Nephron (organoid): Measurements from ENCODE around the gene SYNDIG1.

ENCODE experiments used
- H3K27ac Mint-ChIP-seq, 3 experiments: 2 replicates each; pipeline ENCODE4 v1.8.0; 2020; ENCODE audit warnings: mixed read lengths in 3 of 3, mild to moderate bottlenecking in 2 of 3, moderate library complexity in 1 of 3
- H3K27me3 Mint-ChIP-seq: 2 replicates; pipeline ENCODE4 v1.8.0; 2021; ENCODE audit warnings: low read depth, mild to moderate bottlenecking, moderate library complexity, mixed read lengths
- H3K36me3 Mint-ChIP-seq: 2 replicates; pipeline ENCODE4 v1.8.0; 2020; ENCODE audit warnings: low read depth, mixed read lengths
- H3K4me1 Mint-ChIP-seq: 2 replicates; pipeline ENCODE4 v1.8.0; 2020; ENCODE audit warnings: mixed read lengths
- H3K4me3 Mint-ChIP-seq, 3 experiments: 2 replicates each; pipeline ENCODE4 v1.8.0; 2020; ENCODE audit warnings: mild to moderate bottlenecking in 3 of 3, mixed read lengths in 3 of 3, moderate library complexity in 2 of 3
- H3K9me3 Mint-ChIP-seq: 2 replicates; pipeline ENCODE4 v1.8.0; 2020; ENCODE audit warnings: mixed read lengths
- TF ChIP-seq, protein P1 (sequence below), 3 experiments: fragments of 200-600 bp; sonication (generic); IDR thresholded peaks; one replicate each; pipeline ENCODE4 v1.5.0; 2021; ENCODE audit warnings: antibody characterized with exemption in 3 of 3; ENCODE audit not compliant: unreplicated experiment in 3 of 3

The SYNDIG1 gene

DNA sequence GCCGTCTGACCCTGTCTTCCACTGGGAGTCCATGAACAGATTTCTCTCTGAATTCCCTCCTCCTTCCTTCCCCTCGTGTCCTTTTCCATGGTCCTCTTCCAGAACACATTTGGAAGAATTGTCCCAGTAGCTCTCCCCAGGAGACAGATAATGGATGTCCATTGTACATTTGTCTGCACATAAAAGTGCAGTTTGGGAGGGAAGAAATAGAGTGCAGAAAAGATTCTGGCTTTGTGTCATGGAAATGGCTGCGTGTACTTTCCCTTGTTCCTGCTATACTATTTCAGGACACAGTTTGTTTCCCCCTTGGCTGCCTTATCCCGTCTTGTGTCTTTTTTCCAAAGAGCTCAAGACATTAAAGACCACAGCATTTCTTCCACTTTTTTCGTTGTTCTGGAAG, 127.6 kb downstream of the SYNDIG1 start:
- Mint-ChIP-seq H3K36me3 (peaks cover 29% of the 10 kb centered on the region), H3K9me3 (peaks cover 28% of the 10 kb centered on the region), H3K27me3 (no peaks in the 10 kb centered on the region), H3K4me1 (no peaks in the 10 kb centered on the region), H3K27ac (no peak overlapping the region), H3K4me3 (no peak overlapping the region)
- TF ChIP-seq, protein P1, sequence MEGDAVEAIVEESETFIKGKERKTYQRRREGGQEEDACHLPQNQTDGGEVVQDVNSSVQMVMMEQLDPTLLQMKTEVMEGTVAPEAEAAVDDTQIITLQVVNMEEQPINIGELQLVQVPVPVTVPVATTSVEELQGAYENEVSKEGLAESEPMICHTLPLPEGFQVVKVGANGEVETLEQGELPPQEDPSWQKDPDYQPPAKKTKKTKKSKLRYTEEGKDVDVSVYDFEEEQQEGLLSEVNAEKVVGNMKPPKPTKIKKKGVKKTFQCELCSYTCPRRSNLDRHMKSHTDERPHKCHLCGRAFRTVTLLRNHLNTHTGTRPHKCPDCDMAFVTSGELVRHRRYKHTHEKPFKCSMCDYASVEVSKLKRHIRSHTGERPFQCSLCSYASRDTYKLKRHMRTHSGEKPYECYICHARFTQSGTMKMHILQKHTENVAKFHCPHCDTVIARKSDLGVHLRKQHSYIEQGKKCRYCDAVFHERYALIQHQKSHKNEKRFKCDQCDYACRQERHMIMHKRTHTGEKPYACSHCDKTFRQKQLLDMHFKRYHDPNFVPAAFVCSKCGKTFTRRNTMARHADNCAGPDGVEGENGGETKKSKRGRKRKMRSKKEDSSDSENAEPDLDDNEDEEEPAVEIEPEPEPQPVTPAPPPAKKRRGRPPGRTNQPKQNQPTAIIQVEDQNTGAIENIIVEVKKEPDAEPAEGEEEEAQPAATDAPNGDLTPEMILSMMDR (IDR thresholded peaks at IDR 0.05; ENCODE audit: unreplicated experiment in 3 of 3): no peak

DNA sequence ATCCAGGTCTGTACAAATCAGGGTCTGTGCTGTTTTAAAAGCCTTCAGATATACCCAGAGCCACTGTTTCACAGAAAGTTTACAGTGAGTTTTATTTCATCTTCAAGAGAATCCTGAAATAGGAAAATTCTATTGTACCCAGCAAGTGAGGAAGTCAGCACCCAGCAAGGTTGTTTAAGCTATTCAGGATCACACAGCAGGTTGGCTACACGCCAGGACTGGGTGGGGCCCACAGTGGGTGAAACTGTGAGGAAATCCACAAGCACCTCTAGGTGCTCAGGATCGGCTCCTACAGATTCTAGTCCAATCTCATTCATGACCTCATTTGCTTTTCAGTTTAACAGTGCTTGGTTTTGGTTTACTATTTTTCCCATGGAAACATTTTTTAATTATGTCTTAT, 128.9 kb downstream of the SYNDIG1 start:
- Mint-ChIP-seq H3K27ac (no peak overlapping the region), H3K36me3 (peaks cover 27% of the 10 kb centered on the region), H3K27me3 (no peaks in the 10 kb centered on the region), H3K9me3 (peaks cover 32% of the 10 kb centered on the region), H3K4me1 (no peaks in the 10 kb centered on the region), H3K4me3 (no peak overlapping the region)
- TF ChIP-seq, protein P1 (IDR thresholded peaks at IDR 0.05; ENCODE audit: unreplicated experiment in 3 of 3): no peak

DNA sequence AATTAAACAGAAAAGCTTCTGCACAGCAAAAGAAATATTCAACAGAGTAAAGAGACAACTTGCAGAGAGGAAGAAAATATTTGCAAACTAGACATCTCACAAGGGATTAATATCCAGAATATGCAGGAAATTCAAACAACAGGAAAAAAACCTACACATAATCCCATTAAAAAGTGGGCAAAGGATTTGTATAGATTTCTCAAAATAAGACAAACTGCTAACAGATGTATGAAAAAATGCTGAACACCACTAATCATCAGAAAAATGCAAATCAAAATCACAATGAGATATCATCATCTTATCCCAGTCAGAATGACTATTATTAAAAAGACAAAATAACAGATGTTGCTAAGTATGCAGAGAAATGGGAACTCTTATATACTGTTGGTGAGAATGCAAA, 129.6 kb downstream of the SYNDIG1 start:
- Mint-ChIP-seq H3K4me1 (no peaks in the 10 kb centered on the region), H3K27ac (no peak overlapping the region), H3K27me3 (no peaks in the 10 kb centered on the region), H3K36me3 (peaks cover 23% of the 10 kb centered on the region), H3K9me3 (peaks cover 32% of the 10 kb centered on the region), H3K4me3 (no peak overlapping the region)
- TF ChIP-seq, protein P1 (IDR thresholded peaks at IDR 0.05; ENCODE audit: unreplicated experiment in 3 of 3): no peak

DNA sequence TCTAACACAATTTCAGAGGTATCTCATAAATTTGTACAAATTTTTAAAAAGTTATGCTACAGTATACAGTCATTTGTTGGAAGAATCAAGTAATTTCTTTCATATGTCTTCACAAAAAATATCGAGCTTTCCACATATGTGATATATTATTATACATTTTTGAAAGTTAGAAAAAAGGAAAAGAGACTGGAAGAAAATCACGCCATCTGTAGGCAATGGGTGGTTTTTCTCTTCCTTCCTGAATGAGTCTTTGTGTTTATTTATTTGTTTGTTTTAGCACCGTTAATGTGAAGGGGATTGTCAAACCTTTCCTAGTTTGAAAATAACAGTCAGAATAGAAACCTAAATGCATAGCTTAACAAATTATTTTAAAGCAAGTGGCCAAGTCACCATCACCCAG, 130.6 kb downstream of the SYNDIG1 start:
- Mint-ChIP-seq H3K27me3 (peaks cover 4% of the 10 kb centered on the region), H3K36me3 (peaks cover 16% of the 10 kb centered on the region), H3K27ac (no peak overlapping the region), H3K4me3 (no peak overlapping the region), H3K9me3 (peaks cover 30% of the 10 kb centered on the region), H3K4me1 (no peaks in the 10 kb centered on the region)
- TF ChIP-seq, protein P1 (IDR thresholded peaks at IDR 0.05; ENCODE audit: unreplicated experiment in 3 of 3): no peak

GRCh38 chr20:24603454-24603853, 134.0 kb downstream of the SYNDIG1 start:
- H3K27ac Mint-ChIP-seq: no peak overlapping the region
- H3K36me3 Mint-ChIP-seq: peaks cover 12% of the 10 kb centered on the region
- peaks cover 8% of the 10 kb centered on the region for H3K27me3 Mint-ChIP-seq
- TF ChIP-seq, protein P1 (IDR thresholded peaks at IDR 0.05; ENCODE audit: unreplicated experiment in 3 of 3): no peak
- H3K4me3 Mint-ChIP-seq: no peak overlapping the region
- H3K4me1 Mint-ChIP-seq: no peaks in the 10 kb centered on the region
- peaks cover 27% of the 10 kb centered on the region for H3K9me3 Mint-ChIP-seq

DNA sequence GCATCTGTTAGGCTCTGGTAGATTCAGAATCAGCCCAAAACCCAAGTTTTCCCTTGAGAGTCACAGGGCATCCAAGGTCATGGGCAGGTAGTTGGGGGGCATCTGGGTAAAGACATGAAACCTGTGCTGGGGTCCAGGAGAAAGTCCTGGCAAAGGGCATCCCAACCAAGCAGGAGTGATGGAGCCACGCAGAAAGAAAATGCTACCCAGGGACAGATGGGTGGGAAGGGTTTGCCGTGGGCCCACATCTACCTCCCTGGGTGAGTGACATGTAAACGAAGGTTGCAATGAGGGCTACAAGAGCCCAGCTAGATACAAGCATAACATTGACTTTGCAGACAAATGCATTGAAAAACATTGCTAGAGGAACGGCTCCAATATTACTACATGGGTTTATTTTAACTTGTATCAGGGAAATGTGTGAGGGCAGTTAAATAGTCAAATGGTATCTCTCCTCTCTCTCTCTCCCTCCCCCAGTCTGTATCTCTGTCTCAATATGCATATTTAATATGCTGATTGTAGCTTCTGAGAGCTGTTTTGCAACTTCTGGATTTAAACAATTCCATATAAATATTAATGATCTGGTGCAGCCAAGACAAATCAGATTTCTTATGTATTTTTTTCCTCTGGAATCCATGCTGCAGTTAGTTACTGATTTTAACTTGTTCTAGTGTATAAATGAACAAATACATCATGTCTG, 135.7 kb downstream of the SYNDIG1 start:
- H3K27ac Mint-ChIP-seq: no peak overlapping the region

More for the DNA sequence above, 135.7 kb downstream of the SYNDIG1 start:
- H3K9me3 Mint-ChIP-seq: peaks cover 18% of the 10 kb centered on the region
- H3K4me3 Mint-ChIP-seq: no peak overlapping the region
- peaks cover 4% of the 10 kb centered on the region for H3K36me3 Mint-ChIP-seq
- TF ChIP-seq, protein P1 (IDR thresholded peaks at IDR 0.05; ENCODE audit: unreplicated experiment in 3 of 3): no peak
- peaks cover 8% of the 10 kb centered on the region for H3K27me3 Mint-ChIP-seq
- no peaks in the 10 kb centered on the region for H3K4me1 Mint-ChIP-seq
